ENCODE results near the gene RPN2. TPM values are rescaled to one million over a fixed set of nuclear protein-coding genes. Genes with fewer than 3 reads are reported as not detected.
"Not testable (repeated sequence)": the region's sequence is repeated elsewhere in the genome, so short reads cannot be mapped to it uniquely, and the experiment has no call there.

RPN2 gene
- 125 and 283 TPM in 2 replicates for total RNA-seq (2014; rRNA removed; shearing (Covaris generic); ENCODE audit: low replicate concordance)

DNA sequence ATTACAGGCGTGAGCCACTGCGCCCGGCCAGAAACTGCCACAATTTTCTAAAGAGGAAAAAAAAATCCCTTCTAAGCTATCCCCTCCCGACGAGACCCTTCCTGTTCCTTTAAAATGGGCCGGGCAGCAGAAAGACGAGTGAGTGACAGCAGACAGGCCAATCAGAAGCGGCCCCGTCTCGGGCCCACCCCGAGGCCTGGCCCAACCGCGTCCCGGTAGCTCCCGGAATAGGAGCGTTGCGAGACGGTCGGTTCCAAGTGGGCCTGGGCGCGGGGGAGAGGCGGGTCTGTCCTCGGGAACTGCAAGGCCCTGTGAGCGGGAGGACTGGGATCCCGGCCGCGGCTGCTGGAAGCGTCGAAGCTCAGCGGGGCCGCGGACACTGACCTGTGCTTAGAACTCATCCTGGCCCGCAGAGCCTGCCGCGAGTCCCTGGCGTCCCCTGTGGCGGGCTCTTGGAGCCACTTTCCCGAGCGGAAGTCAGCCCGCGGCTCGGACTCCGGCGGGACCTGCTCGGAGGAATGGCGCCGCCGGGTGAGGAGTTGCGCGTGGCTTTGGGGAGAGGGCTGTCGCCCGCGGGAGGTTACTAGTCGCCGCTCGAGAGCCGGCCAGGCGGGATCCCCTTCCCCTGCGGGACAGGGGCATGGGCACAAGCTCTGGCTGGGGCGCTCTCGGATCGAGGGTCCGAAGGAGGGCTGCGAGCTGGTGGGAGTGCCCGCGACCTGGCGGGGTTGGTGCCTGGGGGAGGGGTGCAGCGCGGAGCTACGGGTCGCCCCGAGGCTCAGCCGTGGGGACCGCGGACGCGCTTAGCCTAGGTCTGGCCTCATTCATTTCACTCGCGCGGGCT, at the start of gene RPN2, which contains the start of gene MROH8:
Gene RPN2, plus strand, starts transcription at position 492 of the 844 bp plus-strand sequence. Its CDS starts 27 bp downstream, at position 519.
Gene MROH8, minus strand, starts transcription at position 710 of the 844 bp plus-strand sequence.
- peak; percentile 97 for DNase-seq
- H3K27ac ChIP-seq (ENCODE audit: low read length) = peak within 1 kb of the TSS; percentile 85
- peak within 1 kb of the TSS; percentile 82 for H3K4me3 ChIP-seq (ENCODE audit: low read length)
- H3K79me2 ChIP-seq (ENCODE audit: low read length) = peaks cover 55% of the 10 kb centered on the region
- peaks cover 27% of the 10 kb centered on the region for H3K4me1 ChIP-seq (ENCODE audit: low read length)
- H3K9me3 ChIP-seq (ENCODE audit: low read length) = no peaks in the 10 kb centered on the region
- peak within 1 kb of the TSS; percentile 79; the same call in 1 of the 2 replicates for H2AFZ ChIP-seq (ENCODE audit: low read length)
- no peaks in the 10 kb centered on the region for H3K27me3 ChIP-seq (ENCODE audit: low read length)
- peak within 1 kb of the TSS; percentile 88 for H3K9ac ChIP-seq (ENCODE audit: low read length)
- peaks cover 15% of the 10 kb centered on the region; the same call in 1 of the 2 replicates for H3K36me3 ChIP-seq (ENCODE audit: insufficient read depth, low read length)
- peak within 1 kb of the TSS; percentile 79 for H3K4me2 ChIP-seq (ENCODE audit: low read depth, low read length, poor library complexity, severe bottlenecking)
- H4K20me1 ChIP-seq (ENCODE audit: insufficient read depth, low read depth, low read length) = peaks cover 30% of the 10 kb centered on the region
- no peaks in the 10 kb centered on the region for H3K9me2 ChIP-seq (replicated peaks; ENCODE audit: insufficient read depth, low read length)

GRCh38 chr20:37131486-37131885, 47.6 kb upstream of the RPN2 start:
- H3K9me2 ChIP-seq (replicated peaks; ENCODE audit: insufficient read depth, low read length) = no peaks in the 10 kb centered on the region
- H3K9me3 ChIP-seq (ENCODE audit: low read length) = no peaks in the 10 kb centered on the region
- no peak overlapping the region for H2AFZ ChIP-seq (ENCODE audit: low read length)
- H3K79me2 ChIP-seq (ENCODE audit: low read length) = no peaks in the 10 kb centered on the region
- H4K20me1 ChIP-seq (ENCODE audit: insufficient read depth, low read depth, low read length) = no peaks in the 10 kb centered on the region
- H3K27ac ChIP-seq (ENCODE audit: low read length) = no peak overlapping the region
- no peak overlapping the region for H3K4me3 ChIP-seq (ENCODE audit: low read length)
- no peaks in the 10 kb centered on the region for H3K27me3 ChIP-seq (ENCODE audit: low read length)
- H3K9ac ChIP-seq (ENCODE audit: low read length) = no peak overlapping the region
- no peak for DNase-seq
- no peak overlapping the region for H3K4me2 ChIP-seq (ENCODE audit: low read depth, low read length, poor library complexity, severe bottlenecking)
- H3K36me3 ChIP-seq (ENCODE audit: insufficient read depth, low read length) = no peaks in the 10 kb centered on the region
- no peaks in the 10 kb centered on the region for H3K4me1 ChIP-seq (ENCODE audit: low read length)

GRCh38 chr20:37133952-37134351, 45.2 kb upstream of the RPN2 start:
- no peaks in the 10 kb centered on the region for H3K79me2 ChIP-seq (ENCODE audit: low read length)
- H3K9me3 ChIP-seq (ENCODE audit: low read length) = no peaks in the 10 kb centered on the region
- H3K4me1 ChIP-seq (ENCODE audit: low read length) = no peaks in the 10 kb centered on the region
- H4K20me1 ChIP-seq (ENCODE audit: insufficient read depth, low read depth, low read length) = no peaks in the 10 kb centered on the region
- no peak overlapping the region for H2AFZ ChIP-seq (ENCODE audit: low read length)
- no peak overlapping the region for H3K4me3 ChIP-seq (ENCODE audit: low read length)
- no peaks in the 10 kb centered on the region for H3K36me3 ChIP-seq (ENCODE audit: insufficient read depth, low read length)
- H3K27me3 ChIP-seq (ENCODE audit: low read length) = no peaks in the 10 kb centered on the region
- no peaks in the 10 kb centered on the region for H3K9me2 ChIP-seq (replicated peaks; ENCODE audit: insufficient read depth, low read length)
- no peak overlapping the region for H3K27ac ChIP-seq (ENCODE audit: low read length)
- no peak overlapping the region for H3K9ac ChIP-seq (ENCODE audit: low read length)
- DNase-seq = no peak
- H3K4me2 ChIP-seq (ENCODE audit: low read depth, low read length, poor library complexity, severe bottlenecking) = no peak overlapping the region

- H3K27ac ChIP-seq (ENCODE audit: low read length) = no peak overlapping the region
- H3K4me2 ChIP-seq (ENCODE audit: low read depth, low read length, poor library complexity, severe bottlenecking) = no peak overlapping the region
- no peak overlapping the region for H2AFZ ChIP-seq (ENCODE audit: low read length)
- no peaks in the 10 kb centered on the region for H3K36me3 ChIP-seq (ENCODE audit: insufficient read depth, low read length)
- H3K9me3 ChIP-seq (ENCODE audit: low read length) = no peaks in the 10 kb centered on the region
- no peaks in the 10 kb centered on the region for H3K9me2 ChIP-seq (replicated peaks; ENCODE audit: insufficient read depth, low read length)
- no peaks in the 10 kb centered on the region for H3K27me3 ChIP-seq (ENCODE audit: low read length)
- H3K9ac ChIP-seq (ENCODE audit: low read length) = no peak overlapping the region
- no peak overlapping the region for H3K4me3 ChIP-seq (ENCODE audit: low read length)
- no peaks in the 10 kb centered on the region for H4K20me1 ChIP-seq (ENCODE audit: insufficient read depth, low read depth, low read length)
- no peak for DNase-seq
- H3K4me1 ChIP-seq (ENCODE audit: low read length) = peaks cover 3% of the 10 kb centered on the region
- no peaks in the 10 kb centered on the region for H3K79me2 ChIP-seq (ENCODE audit: low read length)
These were observed 41.6 kb upstream of the RPN2 start for GRCh38 chr20:37137547-37137946.

- no peaks in the 10 kb centered on the region for H4K20me1 ChIP-seq (ENCODE audit: insufficient read depth, low read depth, low read length)
- H3K9me2 ChIP-seq (replicated peaks; ENCODE audit: insufficient read depth, low read length) = no peaks in the 10 kb centered on the region
- H3K4me2 ChIP-seq (ENCODE audit: low read depth, low read length, poor library complexity, severe bottlenecking) = no peak overlapping the region
- no peak overlapping the region for H3K9ac ChIP-seq (ENCODE audit: low read length)
- H3K27ac ChIP-seq (ENCODE audit: low read length) = no peak overlapping the region
- H3K4me3 ChIP-seq (ENCODE audit: low read length) = no peak overlapping the region
- no peaks in the 10 kb centered on the region for H3K27me3 ChIP-seq (ENCODE audit: low read length)
- H3K9me3 ChIP-seq (ENCODE audit: low read length) = no peaks in the 10 kb centered on the region
- H2AFZ ChIP-seq (ENCODE audit: low read length) = no peak overlapping the region
- H3K36me3 ChIP-seq (ENCODE audit: insufficient read depth, low read length) = no peaks in the 10 kb centered on the region
- DNase-seq = no peak
- H3K4me1 ChIP-seq (ENCODE audit: low read length) = peaks cover 3% of the 10 kb centered on the region
- H3K79me2 ChIP-seq (ENCODE audit: low read length) = no peaks in the 10 kb centered on the region
These were observed 36.4 kb upstream of the RPN2 start for GRCh38 chr20:37142708-37143107.

GRCh38 chr20:37144856-37145404, 34.2 kb upstream of the RPN2 start:
- Histone ChIP-seq H3K27me3 (ENCODE audit: low read length) (no peaks in the 10 kb centered on the region), H3K9me2 (replicated peaks; ENCODE audit: insufficient read depth, low read length) (no peaks in the 10 kb centered on the region), H4K20me1 (ENCODE audit: insufficient read depth, low read depth, low read length) (no peaks in the 10 kb centered on the region)

DNA sequence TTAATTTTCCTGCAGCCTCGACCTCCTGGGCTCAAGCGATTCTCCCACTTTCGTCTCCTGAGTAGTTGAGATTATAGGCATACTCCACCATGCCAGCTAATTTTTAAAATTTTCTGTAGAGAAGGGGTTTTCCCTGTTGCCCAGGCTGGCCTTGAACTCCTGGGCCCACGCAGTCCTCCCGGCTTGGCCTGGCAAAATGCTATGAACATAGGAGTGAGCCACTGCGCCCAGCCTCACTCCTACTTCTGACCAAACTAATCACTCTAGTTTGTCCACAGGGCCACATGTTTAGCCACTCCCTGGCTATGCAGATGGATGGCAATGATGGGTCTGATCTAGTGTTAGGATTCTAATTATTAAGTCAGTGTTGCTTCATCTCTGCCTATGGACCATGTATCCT, 31.9 kb upstream of the RPN2 start:
- no peaks in the 10 kb centered on the region for H3K9me3 ChIP-seq (ENCODE audit: low read length)
- no peak for DNase-seq

More at GRCh38 chr20:37144856-37145404, 34.2 kb upstream of the RPN2 start:
- Histone ChIP-seq H3K79me2 (ENCODE audit: low read length) (no peaks in the 10 kb centered on the region), H2AFZ (ENCODE audit: low read length) (no peak overlapping the region), H3K4me1 (ENCODE audit: low read length) (peaks cover 3% of the 10 kb centered on the region), H3K4me2 (ENCODE audit: low read depth, low read length, poor library complexity, severe bottlenecking) (no peak overlapping the region), H3K36me3 (ENCODE audit: insufficient read depth, low read length) (no peaks in the 10 kb centered on the region), H3K27ac (ENCODE audit: low read length) (no peak overlapping the region), H3K9me3 (ENCODE audit: low read length) (no peaks in the 10 kb centered on the region), H3K4me3 (ENCODE audit: low read length) (no peak overlapping the region), H3K9ac (ENCODE audit: low read length) (no peak overlapping the region)
- no peak for DNase-seq

DNA sequence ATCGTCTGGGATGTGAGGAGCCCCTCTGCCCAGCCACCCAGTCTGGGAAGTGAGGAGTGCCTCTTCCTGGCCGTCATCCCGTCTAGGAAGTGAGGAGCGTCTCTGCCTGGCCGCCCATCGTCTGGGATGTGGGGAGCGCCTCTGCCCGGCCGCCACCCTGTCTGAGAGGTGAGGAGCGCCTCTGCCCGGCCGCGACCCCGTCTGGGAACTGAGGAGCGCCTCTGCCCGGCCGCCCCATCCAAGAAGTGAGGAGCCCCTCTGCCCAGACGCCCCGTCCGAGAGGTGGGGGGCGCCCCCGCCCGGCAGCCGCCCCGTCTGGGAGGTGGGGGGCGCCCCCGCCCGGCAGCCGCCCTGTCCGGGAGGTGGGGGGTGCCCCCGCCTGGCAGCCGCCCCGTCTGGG, 28.3 kb upstream of the RPN2 start:
- DNase-seq; H3K27me3 ChIP-seq (ENCODE audit: low read length); H3K4me3 ChIP-seq (ENCODE audit: low read length); H3K27ac ChIP-seq (ENCODE audit: low read length); H3K4me2 ChIP-seq (ENCODE audit: low read depth, low read length, poor library complexity, severe bottlenecking); H3K36me3 ChIP-seq (ENCODE audit: insufficient read depth, low read length); H2AFZ ChIP-seq (ENCODE audit: low read length); H3K9ac ChIP-seq (ENCODE audit: low read length); H3K9me2 ChIP-seq (replicated peaks; ENCODE audit: insufficient read depth, low read length); H3K79me2 ChIP-seq (ENCODE audit: low read length); H4K20me1 ChIP-seq (ENCODE audit: insufficient read depth, low read depth, low read length); H3K4me1 ChIP-seq (ENCODE audit: low read length); H3K9me3 ChIP-seq (ENCODE audit: low read length): not testable (repeated sequence)

More for the DNA sequence above, 31.9 kb upstream of the RPN2 start:
- Histone ChIP-seq H3K9ac (ENCODE audit: low read length) (no peak overlapping the region), H3K36me3 (ENCODE audit: insufficient read depth, low read length) (no peaks in the 10 kb centered on the region), H3K9me2 (replicated peaks; ENCODE audit: insufficient read depth, low read length) (no peaks in the 10 kb centered on the region), H2AFZ (ENCODE audit: low read length) (no peak overlapping the region), H3K27ac (ENCODE audit: low read length) (no peak overlapping the region), H4K20me1 (ENCODE audit: insufficient read depth, low read depth, low read length) (no peaks in the 10 kb centered on the region), H3K79me2 (ENCODE audit: low read length) (no peaks in the 10 kb centered on the region), H3K4me2 (ENCODE audit: low read depth, low read length, poor library complexity, severe bottlenecking) (no peak overlapping the region), H3K4me3 (ENCODE audit: low read length) (no peak overlapping the region), H3K4me1 (ENCODE audit: low read length) (no peaks in the 10 kb centered on the region), H3K27me3 (ENCODE audit: low read length) (no peaks in the 10 kb centered on the region)
